Measurements from ENCODE around the gene ZNF362.

DNA sequence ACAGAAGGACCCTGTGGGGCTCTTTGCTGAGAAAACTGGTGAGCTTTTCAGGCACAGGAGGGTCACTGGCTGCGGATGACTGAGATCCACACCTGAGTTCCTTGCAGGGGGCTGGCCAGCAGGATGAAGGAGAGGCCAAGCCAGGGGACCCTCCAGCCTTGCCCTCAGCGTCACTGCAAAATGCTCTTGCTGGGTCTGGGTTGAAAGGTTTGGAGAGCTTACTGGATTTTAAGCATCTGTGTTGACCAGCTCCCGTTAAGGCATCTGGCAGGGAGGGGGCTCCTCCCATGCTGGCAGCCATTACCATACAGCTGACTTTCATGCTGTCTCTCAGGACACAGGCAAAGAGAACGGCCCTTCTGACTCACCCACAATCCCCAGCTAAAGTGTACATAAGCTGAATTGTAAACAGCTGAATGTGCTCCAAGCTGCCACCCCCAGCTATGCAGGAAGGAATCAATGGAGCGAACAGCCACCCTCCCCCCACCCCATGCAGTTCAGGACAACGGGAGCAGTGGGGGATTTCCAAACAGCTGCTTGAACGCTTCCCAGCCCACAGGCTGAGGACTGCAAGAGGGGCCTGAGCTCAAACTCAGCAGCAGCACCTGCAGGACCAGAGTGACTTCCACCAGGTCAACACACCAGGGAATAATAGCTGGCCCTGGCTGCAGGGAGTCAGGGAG, 85.9 kb downstream of the ZNF362 start:
- TF ChIP-seq POLR2A (IDR thresholded peaks at IDR 0.05) (no peak), CTCF (IDR thresholded peaks at IDR 0.05) (no peak)

Measured in adrenal gland (tissue), 5 donors.